Neural progenitor cell (in vitro differentiated cells): ENCODE measurements around the gene SLC17A9. TPM values are rescaled to one million over a fixed set of nuclear protein-coding genes. Genes with fewer than 3 reads are reported as not detected.

Source experiments
- DNase-seq: peaks from one replicate; pipeline ENCODE4 v3.0.0-alpha.2; 2016; ENCODE audit warnings: low spot score
- H2AFZ ChIP-seq: fragments of 200-600 bp; sonication (generic); replicated peaks from 2 replicates; pipeline ENCODE4 v1.6.1; 2016; ENCODE audit warnings: antibody characterized with exemption
- H3F3A ChIP-seq: fragments of 200-600 bp; sonication (generic); 2 replicates; pipeline ENCODE4 v1.6.1; 2016; ENCODE audit warnings: antibody characterized with exemption, low read depth
- H3K27ac ChIP-seq: fragments of 200-600 bp; sonication (generic); 2 replicates; pipeline ENCODE4 v1.5.1; 2016; ENCODE audit warnings: mild to moderate bottlenecking
- H3K27me3 ChIP-seq: fragments of 200-600 bp; sonication (generic); 2 replicates; pipeline ENCODE4 v1.6.1; 2016; ENCODE audit warnings: mild to moderate bottlenecking, moderate library complexity
- H3K36me3 ChIP-seq: fragments of 200-600 bp; sonication (generic); 2 replicates; pipeline ENCODE4 v1.5.1; 2016
- H3K4me1 ChIP-seq: fragments of 200-600 bp; sonication (generic); 2 replicates; pipeline ENCODE4 v1.6.1; 2016; ENCODE audit warnings: mixed run types
- H3K4me2 ChIP-seq: fragments of 200-600 bp; sonication (generic); 2 replicates; pipeline ENCODE4 v1.6.1; 2016
- H3K4me3 ChIP-seq: fragments of 200-600 bp; sonication (generic); 2 replicates; pipeline ENCODE4 v1.5.1; 2016
- H3K79me2 ChIP-seq: fragments of 200-600 bp; sonication (generic); 2 replicates; pipeline ENCODE4 v1.6.1; 2016; ENCODE audit warnings: low read depth
- H3K9ac ChIP-seq: fragments of 200-600 bp; sonication (generic); 2 replicates; pipeline ENCODE4 v1.6.1; 2016
- H3K9me3 ChIP-seq: fragments of 200-600 bp; sonication (generic); 2 replicates; pipeline ENCODE4 v1.5.1; 2016; ENCODE audit warnings: low read depth
- H4K20me1 ChIP-seq: fragments of 200-600 bp; sonication (generic); 2 replicates; pipeline ENCODE4 v1.6.1; 2016; ENCODE audit warnings: low read depth
- H3K27ac Mint-ChIP-seq: 3 replicates; pipeline ENCODE4 v1.8.0; 2021; ENCODE audit warnings: mixed read lengths
- H3K27me3 Mint-ChIP-seq: 2 replicates; pipeline ENCODE4 v1.8.0; 2022; ENCODE audit warnings: low read depth, mild to moderate bottlenecking, inconsistent platforms, moderate library complexity, mixed read lengths; ENCODE audit not compliant: insufficient read depth
- H3K36me3 Mint-ChIP-seq: 3 replicates; pipeline ENCODE4 v1.8.0; 2021; ENCODE audit warnings: mixed read lengths
- H3K4me1 Mint-ChIP-seq: 3 replicates; pipeline ENCODE4 v1.8.0; 2021; ENCODE audit warnings: mixed read lengths
- H3K4me3 Mint-ChIP-seq: 3 replicates; pipeline ENCODE4 v1.8.0; 2021; ENCODE audit warnings: mild to moderate bottlenecking, moderate library complexity, mixed read lengths
- H3K9me3 Mint-ChIP-seq: 3 replicates; pipeline ENCODE4 v1.8.0; 2020; ENCODE audit warnings: mixed read lengths
- EZH2 ChIP-seq: fragments of 200-600 bp; sonication (generic); IDR thresholded peaks from 2 replicates; pipeline ENCODE4 v1.6.1; 2017; ENCODE audit warnings: antibody characterized with exemption, mild to moderate bottlenecking, moderate library complexity
- EZH2phosphoT487 ChIP-seq: fragments of 200-600 bp; sonication (generic); IDR thresholded peaks from 2 replicates; pipeline ENCODE4 v1.6.1; 2017; ENCODE audit warnings: antibody characterized with exemption
- total RNA-seq: library from RNA; depleted of rRNA; stranded (reverse); fragments of >200 nt; gene quantifications from 2 replicates; pipeline ENCODE4 v1.2.3, GENCODE V29; 2015; ENCODE audit warnings: low replicate concordance
- TF ChIP-seq, protein P1 (sequence below): fragments of 200-600 bp; sonication (generic); IDR thresholded peaks from 2 replicates; pipeline ENCODE4 v1.5.1; 2017; ENCODE audit warnings: antibody characterized with exemption, mild to moderate bottlenecking

The SLC17A9 gene
- total RNA-seq, 1 donor from 2014 or later: 0.17 TPM

- Mint-ChIP-seq H3K27ac (peak overlapping the region; percentile 76), H3K4me1 (peaks cover 17% of the 10 kb centered on the region), H3K36me3 (peaks cover 37% of the 10 kb centered on the region), H3K9me3 (no peaks in the 10 kb centered on the region), H3K4me3 (no peak overlapping the region), H3K27me3 (peaks cover 2% of the 10 kb centered on the region)
- H3K79me2 ChIP-seq: peaks cover 12% of the 10 kb centered on the region
- H3K4me3 ChIP-seq: no peak overlapping the region
- H4K20me1 ChIP-seq: peaks cover 31% of the 10 kb centered on the region
- H3F3A ChIP-seq: peaks cover 25% of the 10 kb centered on the region
- H3K9ac ChIP-seq: no peak overlapping the region
- TF ChIP-seq, protein P1, sequence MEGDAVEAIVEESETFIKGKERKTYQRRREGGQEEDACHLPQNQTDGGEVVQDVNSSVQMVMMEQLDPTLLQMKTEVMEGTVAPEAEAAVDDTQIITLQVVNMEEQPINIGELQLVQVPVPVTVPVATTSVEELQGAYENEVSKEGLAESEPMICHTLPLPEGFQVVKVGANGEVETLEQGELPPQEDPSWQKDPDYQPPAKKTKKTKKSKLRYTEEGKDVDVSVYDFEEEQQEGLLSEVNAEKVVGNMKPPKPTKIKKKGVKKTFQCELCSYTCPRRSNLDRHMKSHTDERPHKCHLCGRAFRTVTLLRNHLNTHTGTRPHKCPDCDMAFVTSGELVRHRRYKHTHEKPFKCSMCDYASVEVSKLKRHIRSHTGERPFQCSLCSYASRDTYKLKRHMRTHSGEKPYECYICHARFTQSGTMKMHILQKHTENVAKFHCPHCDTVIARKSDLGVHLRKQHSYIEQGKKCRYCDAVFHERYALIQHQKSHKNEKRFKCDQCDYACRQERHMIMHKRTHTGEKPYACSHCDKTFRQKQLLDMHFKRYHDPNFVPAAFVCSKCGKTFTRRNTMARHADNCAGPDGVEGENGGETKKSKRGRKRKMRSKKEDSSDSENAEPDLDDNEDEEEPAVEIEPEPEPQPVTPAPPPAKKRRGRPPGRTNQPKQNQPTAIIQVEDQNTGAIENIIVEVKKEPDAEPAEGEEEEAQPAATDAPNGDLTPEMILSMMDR: no peak
- TF ChIP-seq EZH2: no peak
- TF ChIP-seq EZH2phosphoT487: no peak
- DNase-seq: no peak
- H3K27ac ChIP-seq: no peak overlapping the region
- no peaks in the 10 kb centered on the region for H3K9me3 ChIP-seq
- H2AFZ ChIP-seq: no peak overlapping the region
- peaks cover 6% of the 10 kb centered on the region for H3K27me3 ChIP-seq
- no peaks in the 10 kb centered on the region for H3K36me3 ChIP-seq
- H3K4me2 ChIP-seq: no peak overlapping the region
- H3K4me1 ChIP-seq: peaks cover 21% of the 10 kb centered on the region
Observed at GRCh38 chr20:62949962-62950361, 2.5 kb upstream of the SLC17A9 start.

- H3K27ac ChIP-seq: no peak overlapping the region
- H3K27me3 Mint-ChIP-seq: peaks cover 2% of the 10 kb centered on the region
- peaks cover 28% of the 10 kb centered on the region for H4K20me1 ChIP-seq
- peaks cover 12% of the 10 kb centered on the region for H3K79me2 ChIP-seq
- H3K27me3 ChIP-seq: peaks cover 6% of the 10 kb centered on the region
- DNase-seq: no peak
- no peak overlapping the region for H3K4me3 ChIP-seq
- TF ChIP-seq EZH2phosphoT487 (no peak), EZH2 (no peak)
- TF ChIP-seq, protein P1: no peak
- H3K4me1 Mint-ChIP-seq: peaks cover 17% of the 10 kb centered on the region
- H3K36me3 Mint-ChIP-seq: peaks cover 35% of the 10 kb centered on the region
- no peak overlapping the region for H2AFZ ChIP-seq
- peaks cover 21% of the 10 kb centered on the region for H3K4me1 ChIP-seq
- H3K9ac ChIP-seq: no peak overlapping the region
- peaks cover 26% of the 10 kb centered on the region for H3F3A ChIP-seq
- H3K9me3 ChIP-seq: no peaks in the 10 kb centered on the region
- no peaks in the 10 kb centered on the region for H3K36me3 ChIP-seq
- H3K4me3 Mint-ChIP-seq: no peak overlapping the region
- no peak overlapping the region for H3K27ac Mint-ChIP-seq
- no peaks in the 10 kb centered on the region for H3K9me3 Mint-ChIP-seq
- H3K4me2 ChIP-seq: no peak overlapping the region
Observed at GRCh38 chr20:62950741-62951140, 1.8 kb upstream of the SLC17A9 start.

GRCh38 chr20:62951143-62951895 is 1.2 kb upstream of the SLC17A9 start:
- Histone ChIP-seq H3K9me3 (no peaks in the 10 kb centered on the region), H3K27ac (no peak overlapping the region), H3K4me2 (no peak overlapping the region), H4K20me1 (peaks cover 27% of the 10 kb centered on the region), H3K79me2 (peaks cover 9% of the 10 kb centered on the region), H3K9ac (no peak overlapping the region), H3F3A (peaks cover 26% of the 10 kb centered on the region), H2AFZ (no peak overlapping the region), H3K27me3 (peaks cover 6% of the 10 kb centered on the region), H3K36me3 (no peaks in the 10 kb centered on the region), H3K4me3 (no peak overlapping the region), H3K4me1 (peaks cover 21% of the 10 kb centered on the region)
- Mint-ChIP-seq H3K4me1 (peaks cover 17% of the 10 kb centered on the region), H3K27me3 (peaks cover 2% of the 10 kb centered on the region), H3K36me3 (peaks cover 34% of the 10 kb centered on the region), H3K4me3 (no peak overlapping the region), H3K9me3 (no peaks in the 10 kb centered on the region), H3K27ac (no peak overlapping the region)
- no peak for DNase-seq
- TF ChIP-seq EZH2phosphoT487 (no peak), EZH2 (no peak)
- TF ChIP-seq, protein P1: no peak
